Lower lobe of right lung (tissue), 2 donors: ENCODE results near the gene KIF6. TPM values are rescaled to one million over a fixed set of nuclear protein-coding genes. Genes with fewer than 3 reads are reported as not detected.

Source experiments
- ATAC-seq, 2 donors: fragments of 200-7000 bp; cut with Tn5 transposase; one replicate each; pipeline ENCODE4 v1.9.1; 2020 to 2022; ENCODE audit warnings: mild to moderate bottlenecking in 2 of 2, moderate library complexity in 2 of 2
- DNase-seq: peaks from one replicate; pipeline ENCODE4 v3.0.0-alpha.2; 2020
- H3K27ac ChIP-seq: fragments of 200-600 bp; one replicate; pipeline ENCODE4 v1.8.0; 2022
- H3K27me3 ChIP-seq: fragments of 200-600 bp; one replicate; pipeline ENCODE4 v1.8.0; 2022; ENCODE audit warnings: low read depth
- H3K36me3 ChIP-seq: fragments of 200-600 bp; one replicate; pipeline ENCODE4 v1.8.0; 2022; ENCODE audit warnings: mild to moderate bottlenecking
- H3K4me1 ChIP-seq: fragments of 200-600 bp; one replicate; pipeline ENCODE4 v1.8.0; 2022
- H3K4me3 ChIP-seq: fragments of 200-600 bp; one replicate; pipeline ENCODE4 v1.8.0; 2022; ENCODE audit warnings: mild to moderate bottlenecking
- H3K9me3 ChIP-seq: fragments of 200-600 bp; one replicate; pipeline ENCODE4 v1.8.0; 2022
- CTCF ChIP-seq: fragments of 200-600 bp; IDR thresholded peaks from one replicate; pipeline ENCODE4 v1.8.0; 2022; ENCODE audit warnings: antibody characterized with exemption, mild to moderate bottlenecking
- intact Hi-C: fragments of 100-400 bp; cut with DNase I; formaldehyde crosslinking; loops from one replicate; pipeline ENCODE4 v1.11.0; 2022
- total RNA-seq: library from RNA; stranded (reverse); fragmentation: NEBNext Ultra II Directional; extraction: Animal tissue kit (Norgen Biotek cat#: 25700); gene quantifications from one replicate; pipeline ENCODE4 v1.2.1, GENCODE V29; 2021
- donor health status: DM: no; HTN: yes; CAD: no; lungs with severe emphysema.

KIF6 gene
- total RNA-seq, 1 donor from 2014 or later, result 2.5 TPM

GRCh38 chr6:39602601-39603519, 122.3 kb downstream of the KIF6 start:
- no peak overlapping the region for H3K4me3 ChIP-seq
- H3K27ac ChIP-seq, result peak overlapping the region; percentile 37
- TF ChIP-seq CTCF, result no peak
- intact Hi-C loops, result no loop called here
- H3K9me3 ChIP-seq, result no peaks in the 10 kb centered on the region
- ATAC-seq, result peak; percentile 92 to 97
- H3K36me3 ChIP-seq, result no peaks in the 10 kb centered on the region
- no peaks in the 10 kb centered on the region for H3K27me3 ChIP-seq
- peaks cover 7% of the 10 kb centered on the region for H3K4me1 ChIP-seq
- no peak for DNase-seq

GRCh38 chr6:39599973-39600372, 125.2 kb downstream of the KIF6 start:
- no peak for ATAC-seq
- intact Hi-C loops, result no loop called here
- no peak for DNase-seq
- no peak overlapping the region for H3K27ac ChIP-seq
- H3K36me3 ChIP-seq, result no peaks in the 10 kb centered on the region
- TF ChIP-seq CTCF, result no peak
- H3K27me3 ChIP-seq, result no peaks in the 10 kb centered on the region
- H3K9me3 ChIP-seq, result no peaks in the 10 kb centered on the region
- peaks cover 7% of the 10 kb centered on the region for H3K4me1 ChIP-seq
- no peak overlapping the region for H3K4me3 ChIP-seq

- Histone ChIP-seq H3K4me1 (peaks cover 8% of the 10 kb centered on the region), H3K27ac (no peak overlapping the region), H3K9me3 (no peaks in the 10 kb centered on the region), H3K36me3 (no peaks in the 10 kb centered on the region), H3K27me3 (no peaks in the 10 kb centered on the region), H3K4me3 (no peak overlapping the region)
- ATAC-seq (no peak), DNase-seq (no peak)
- TF ChIP-seq CTCF, result no peak
- intact Hi-C loops, result no loop called here
Observed at GRCh38 chr6:39599341-39599740, 125.9 kb downstream of the KIF6 start.

- H3K27ac ChIP-seq, result no peak overlapping the region
- H3K36me3 ChIP-seq, result no peaks in the 10 kb centered on the region
- TF ChIP-seq CTCF, result no peak
- no peaks in the 10 kb centered on the region for H3K27me3 ChIP-seq
- peaks cover 9% of the 10 kb centered on the region for H3K4me1 ChIP-seq
- intact Hi-C loops, result no loop called here
- DNase-seq, result no peak
- ATAC-seq, result peak in 1 of 2 donors; percentile 65
- no peaks in the 10 kb centered on the region for H3K9me3 ChIP-seq
- H3K4me3 ChIP-seq, result no peak overlapping the region
Observed at GRCh38 chr6:39594285-39594684, 130.9 kb downstream of the KIF6 start.

GRCh38 chr6:39593646-39594045, 131.6 kb downstream of the KIF6 start:
- Histone ChIP-seq H3K27me3 (no peaks in the 10 kb centered on the region), H3K36me3 (no peaks in the 10 kb centered on the region), H3K4me3 (no peak overlapping the region), H3K9me3 (no peaks in the 10 kb centered on the region), H3K27ac (no peak overlapping the region), H3K4me1 (peaks cover 9% of the 10 kb centered on the region)
- DNase-seq, result no peak
- intact Hi-C loops, result no loop called here
- peak; percentile 41 to 73 for ATAC-seq
- no peak for TF ChIP-seq CTCF
